Neural cell (in vitro differentiated cells): ENCODE measurements around the gene ACP4. TPM values are rescaled to one million over a fixed set of nuclear protein-coding genes. Genes with fewer than 3 reads are reported as not detected.

ENCODE experiments used
- H2AFZ ChIP-seq: fragments of 200-600, 300-800 bp; sonication (generic), shearing (Covaris generic); 2 replicates; pipeline ENCODE4 v1.6.0; 2014; ENCODE audit warnings: low read depth, mild to moderate bottlenecking, antibody characterized with exemption, low read length, moderate library complexity
- H3F3A ChIP-seq: fragments of 200-600 bp; shearing (Covaris generic); 2 replicates; pipeline ENCODE4 v1.6.1; 2016; ENCODE audit warnings: mild to moderate bottlenecking, moderate library complexity, mixed read lengths, antibody characterized with exemption, low read length; ENCODE audit not compliant: insufficient read depth, poor library complexity, severe bottlenecking
- H3K27ac ChIP-seq: fragments of 200-600, 300-800 bp; sonication (generic), shearing (Covaris generic); 2 replicates; pipeline ENCODE4 v1.5.1; 2014; ENCODE audit warnings: mild to moderate bottlenecking, low read length, moderate library complexity
- H3K27me3 ChIP-seq: fragments of 300-800, 200-600 bp; sonication (generic), shearing (Covaris generic); 2 replicates; pipeline ENCODE4 v1.6.0; 2014; ENCODE audit warnings: mild to moderate bottlenecking, low read depth, low read length, moderate library complexity; ENCODE audit not compliant: insufficient read depth
- H3K36me3 ChIP-seq: fragments of 300-800, 200-600 bp; sonication (generic), shearing (Covaris generic); 2 replicates; pipeline ENCODE4 v1.5.1; 2014; ENCODE audit warnings: mild to moderate bottlenecking, antibody characterized with exemption, low read length, moderate library complexity; ENCODE audit not compliant: insufficient read depth
- H3K4me2 ChIP-seq: fragments of 300-800, 200-600 bp; sonication (generic), shearing (Covaris generic); 2 replicates; pipeline ENCODE4 v1.6.0; 2014; ENCODE audit warnings: mild to moderate bottlenecking, low read length
- H3K4me3 ChIP-seq: fragments of 300-800, 200-600 bp; sonication (generic), shearing (Covaris generic); 2 replicates; pipeline ENCODE4 v1.5.1; 2014; ENCODE audit warnings: mild to moderate bottlenecking, low read length, moderate library complexity
- H3K79me2 ChIP-seq: fragments of 200-600 bp; shearing (Covaris generic); replicated peaks from 2 replicates; pipeline ENCODE4 v1.6.0; 2014; ENCODE audit warnings: mild to moderate bottlenecking, low read length, moderate library complexity; ENCODE audit not compliant: insufficient read depth
- H3K9ac ChIP-seq: fragments of 300-800, 200-600 bp; sonication (generic), shearing (Covaris generic); 2 replicates; pipeline ENCODE4 v1.6.1; 2016; ENCODE audit warnings: mild to moderate bottlenecking, low read length, mixed read lengths
- H3K9me2 ChIP-seq: fragments of 200-600 bp; shearing (Covaris generic); 2 replicates; pipeline ENCODE4 v1.6.1; 2016; ENCODE audit warnings: mild to moderate bottlenecking, low read length, mixed read lengths; ENCODE audit not compliant: insufficient read depth
- H3K9me3 ChIP-seq: fragments of 200-600, 300-800 bp; sonication (generic), shearing (Covaris generic); 2 replicates; pipeline ENCODE4 v1.6.1; 2016; ENCODE audit warnings: mild to moderate bottlenecking, mixed run types, low read length, moderate library complexity, mixed read lengths
- H4K20me1 ChIP-seq: fragments of 200-600 bp; shearing (Covaris generic); 2 replicates; pipeline ENCODE4 v1.6.1; 2016; ENCODE audit warnings: mild to moderate bottlenecking, mixed run types; ENCODE audit not compliant: insufficient read depth
- CTCF ChIP-seq: fragments of 450-650 bp; IDR thresholded peaks from 2 replicates; pipeline ENCODE4 v1.5.1; 2014; ENCODE audit warnings: antibody characterized with exemption, mild to moderate bottlenecking, moderate library complexity; ENCODE audit not compliant: poor library complexity, severe bottlenecking
- EP300 ChIP-seq: fragments of 450-650 bp; conservative IDR thresholded peaks from 2 replicates; pipeline ENCODE4 v1.6.1; 2014; ENCODE audit warnings: antibody characterized with exemption, mild to moderate bottlenecking, moderate library complexity; ENCODE audit not compliant: poor library complexity, severe bottlenecking
- EZH2 ChIP-seq: fragments of 200-600, 300-800 bp; shearing (Covaris generic), sonication (generic); IDR thresholded peaks from 2 replicates; pipeline ENCODE4 v1.6.1; 2014; ENCODE audit warnings: antibody characterized with exemption, low read length, borderline replicate concordance, mild to moderate bottlenecking; ENCODE audit not compliant: insufficient read depth, poor library complexity, severe bottlenecking
- MXI1 ChIP-seq: fragments of 450-650 bp; conservative IDR thresholded peaks from 2 replicates; pipeline ENCODE4 v1.6.1; 2014; ENCODE audit warnings: antibody characterized with exemption, mild to moderate bottlenecking; ENCODE audit not compliant: poor library complexity, severe bottlenecking
- POLR2AphosphoS5 ChIP-seq: IDR thresholded peaks from 2 replicates; pipeline ENCODE4 v1.6.1; 2012
- RAD21 ChIP-seq: fragments of 450-650 bp; conservative IDR thresholded peaks from 2 replicates; pipeline ENCODE4 v1.6.1; 2014; ENCODE audit warnings: antibody characterized with exemption, mild to moderate bottlenecking, moderate library complexity
- SMC3 ChIP-seq: fragments of 450-650 bp; conservative IDR thresholded peaks from 2 replicates; pipeline ENCODE4 v1.6.1; 2014; ENCODE audit warnings: antibody characterized with exemption, mild to moderate bottlenecking, moderate library complexity; ENCODE audit not compliant: poor library complexity
- TAF1 ChIP-seq: IDR thresholded peaks from 2 replicates; pipeline ENCODE4 v1.6.1; 2012; ENCODE audit warnings: low read depth
- polyA plus RNA-seq: library from polyadenylated mRNA; depleted of rRNA; stranded (reverse); fragments of >200 nt; gene quantifications from 2 replicates; pipeline ENCODE4 v1.2.3, GENCODE V29; 2014
- TF ChIP-seq, protein P1 (sequence below): IDR thresholded peaks from 2 replicates; pipeline ENCODE4 v1.6.1; 2012; ENCODE audit warnings: borderline replicate concordance

The ACP4 gene
- polyA plus RNA-seq, 1 donor from 2014 or later: not detected

GRCh38 chr19:50795664-50796073 is 5.5 kb downstream of the ACP4 start:
- Histone ChIP-seq H3F3A (no peaks in the 10 kb centered on the region), H3K9ac (no peak overlapping the region), H3K27ac (no peak overlapping the region), H3K27me3 (no peaks in the 10 kb centered on the region), H3K9me2 (no peaks in the 10 kb centered on the region), H3K4me3 (no peak overlapping the region), H2AFZ (no peak overlapping the region), H3K79me2 (no peaks in the 10 kb centered on the region), H3K9me3 (no peaks in the 10 kb centered on the region), H4K20me1 (no peaks in the 10 kb centered on the region), H3K36me3 (no peaks in the 10 kb centered on the region), H3K4me2 (no peak overlapping the region)
- TF ChIP-seq TAF1 (no peak), RAD21 (no peak), EZH2 (no peak), EP300 (no peak), CTCF (no peak), POLR2AphosphoS5 (no peak), MXI1 (no peak), SMC3 (no peak)
- TF ChIP-seq, protein P1, sequence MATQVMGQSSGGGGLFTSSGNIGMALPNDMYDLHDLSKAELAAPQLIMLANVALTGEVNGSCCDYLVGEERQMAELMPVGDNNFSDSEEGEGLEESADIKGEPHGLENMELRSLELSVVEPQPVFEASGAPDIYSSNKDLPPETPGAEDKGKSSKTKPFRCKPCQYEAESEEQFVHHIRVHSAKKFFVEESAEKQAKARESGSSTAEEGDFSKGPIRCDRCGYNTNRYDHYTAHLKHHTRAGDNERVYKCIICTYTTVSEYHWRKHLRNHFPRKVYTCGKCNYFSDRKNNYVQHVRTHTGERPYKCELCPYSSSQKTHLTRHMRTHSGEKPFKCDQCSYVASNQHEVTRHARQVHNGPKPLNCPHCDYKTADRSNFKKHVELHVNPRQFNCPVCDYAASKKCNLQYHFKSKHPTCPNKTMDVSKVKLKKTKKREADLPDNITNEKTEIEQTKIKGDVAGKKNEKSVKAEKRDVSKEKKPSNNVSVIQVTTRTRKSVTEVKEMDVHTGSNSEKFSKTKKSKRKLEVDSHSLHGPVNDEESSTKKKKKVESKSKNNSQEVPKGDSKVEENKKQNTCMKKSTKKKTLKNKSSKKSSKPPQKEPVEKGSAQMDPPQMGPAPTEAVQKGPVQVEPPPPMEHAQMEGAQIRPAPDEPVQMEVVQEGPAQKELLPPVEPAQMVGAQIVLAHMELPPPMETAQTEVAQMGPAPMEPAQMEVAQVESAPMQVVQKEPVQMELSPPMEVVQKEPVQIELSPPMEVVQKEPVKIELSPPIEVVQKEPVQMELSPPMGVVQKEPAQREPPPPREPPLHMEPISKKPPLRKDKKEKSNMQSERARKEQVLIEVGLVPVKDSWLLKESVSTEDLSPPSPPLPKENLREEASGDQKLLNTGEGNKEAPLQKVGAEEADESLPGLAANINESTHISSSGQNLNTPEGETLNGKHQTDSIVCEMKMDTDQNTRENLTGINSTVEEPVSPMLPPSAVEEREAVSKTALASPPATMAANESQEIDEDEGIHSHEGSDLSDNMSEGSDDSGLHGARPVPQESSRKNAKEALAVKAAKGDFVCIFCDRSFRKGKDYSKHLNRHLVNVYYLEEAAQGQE: no peak

GRCh38 chr19:50796128-50796633 is 6.0 kb downstream of the ACP4 start:
- no peak overlapping the region for H3K9ac ChIP-seq
- H3K9me3 ChIP-seq: no peaks in the 10 kb centered on the region
- H3K9me2 ChIP-seq: no peaks in the 10 kb centered on the region
- no peak for TF ChIP-seq EZH2
- no peak for TF ChIP-seq SMC3
- TF ChIP-seq EP300: no peak
- TF ChIP-seq CTCF: no peak
- no peak for TF ChIP-seq MXI1
- TF ChIP-seq POLR2AphosphoS5: no peak
- H3F3A ChIP-seq: no peaks in the 10 kb centered on the region
- H3K27me3 ChIP-seq: no peaks in the 10 kb centered on the region
- H2AFZ ChIP-seq: no peak overlapping the region
- H3K4me2 ChIP-seq: no peak overlapping the region
- no peaks in the 10 kb centered on the region for H3K36me3 ChIP-seq
- no peaks in the 10 kb centered on the region for H4K20me1 ChIP-seq
- H3K27ac ChIP-seq: no peak overlapping the region
- no peak overlapping the region for H3K4me3 ChIP-seq
- no peaks in the 10 kb centered on the region for H3K79me2 ChIP-seq
